GM19240 (cell line): ENCODE measurements around the gene C1QTNF6.

Source experiments
- DNase-seq: peaks from one replicate; pipeline ENCODE4 v3.0.0; 2011; ENCODE audit warnings: low spot score; ENCODE audit not compliant: insufficient read length

Gene C1QTNF6

DNA sequence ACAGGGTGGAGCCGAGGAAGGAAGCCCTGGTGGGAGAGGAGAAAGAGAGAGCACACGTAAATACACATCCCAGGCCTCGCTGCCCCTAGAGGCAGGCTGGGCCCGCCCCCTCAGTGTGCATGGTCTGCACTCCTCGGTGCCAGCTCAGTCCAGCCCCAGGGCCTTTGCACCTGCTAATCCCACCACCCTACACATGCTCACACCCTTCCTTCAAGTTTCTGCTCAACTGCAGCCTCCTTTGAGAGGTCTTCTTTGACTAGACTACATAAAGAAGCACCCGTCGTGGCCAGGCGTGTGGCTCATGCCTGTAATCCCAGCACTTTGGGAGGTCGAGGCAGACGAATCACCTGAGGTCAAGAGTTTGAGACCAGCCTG lies 43.9 kb downstream of the C1QTNF6 start:
- no peak for DNase-seq

DNA sequence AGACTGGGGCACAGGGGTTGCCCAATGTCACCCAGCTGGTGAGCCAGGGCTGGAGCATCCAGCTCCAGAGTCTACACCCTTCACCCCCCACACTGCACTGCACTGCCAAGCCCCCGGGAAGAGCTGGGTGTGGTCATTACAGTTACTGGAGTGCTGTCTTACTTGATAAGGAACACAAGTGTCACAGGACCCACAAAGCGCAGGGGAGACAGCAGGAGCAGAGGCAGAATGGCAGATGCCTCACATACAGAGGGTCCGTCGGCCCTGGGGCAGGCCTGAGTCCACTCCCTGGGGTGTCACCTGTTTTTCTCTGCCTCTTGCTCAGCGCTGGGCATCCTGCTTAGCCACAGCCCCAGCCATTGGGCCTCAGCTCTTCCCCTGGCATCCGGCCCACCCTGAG lies 46.1 kb downstream of the C1QTNF6 start:
- no peak for DNase-seq

DNA sequence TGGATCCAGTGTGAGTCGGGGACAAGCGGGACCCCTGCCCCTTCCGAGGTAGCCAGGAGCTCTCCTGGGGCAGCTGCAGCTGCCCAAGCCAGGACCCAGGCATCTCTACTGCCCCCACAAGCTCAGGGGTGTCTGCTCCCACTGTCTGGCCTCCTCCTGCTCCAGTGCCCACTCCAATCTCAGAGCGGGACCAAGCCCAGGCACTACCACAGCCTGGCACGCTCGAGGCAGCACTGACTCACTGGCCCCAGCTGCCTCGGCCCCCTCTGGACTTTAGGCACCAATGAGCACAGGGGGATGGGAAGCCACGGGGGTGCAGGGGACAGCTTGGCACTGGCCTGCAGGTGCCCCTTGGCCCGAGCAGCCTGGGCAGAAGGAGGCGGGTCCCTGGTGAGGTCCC lies 46.6 kb downstream of the C1QTNF6 start:
- DNase-seq: no peak

DNA sequence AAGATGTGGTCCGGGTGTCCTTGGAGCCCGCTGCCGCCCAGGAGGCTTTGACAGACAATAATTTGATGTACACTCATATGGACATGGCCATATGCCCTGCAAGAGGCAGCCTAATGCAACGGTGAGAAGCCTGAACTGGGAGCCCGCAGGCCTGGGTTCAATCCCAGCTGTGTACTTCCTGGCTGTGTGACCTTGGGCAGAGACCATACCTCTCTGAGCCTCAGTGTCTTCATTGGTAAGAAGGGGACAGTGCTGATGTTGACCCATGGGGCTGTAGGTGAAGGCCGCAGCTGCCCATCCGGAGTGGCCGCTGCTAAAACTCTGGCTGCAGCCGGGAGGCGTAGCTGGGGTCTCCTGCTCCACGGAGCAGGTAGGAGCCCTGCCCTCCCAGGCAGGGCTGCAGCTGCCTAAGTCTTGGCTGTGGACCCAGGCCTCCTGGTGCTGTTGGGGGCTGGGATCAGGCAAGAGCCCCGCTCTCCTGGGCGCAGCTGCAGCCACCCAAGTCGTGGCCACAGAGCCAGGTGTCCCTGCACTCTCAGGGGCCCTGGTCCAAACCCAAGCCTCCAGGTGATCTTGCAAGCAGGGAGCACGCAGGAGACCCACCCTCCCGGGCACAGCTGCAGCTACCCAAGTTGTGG lies 47.2 kb downstream of the C1QTNF6 start:
- no peak for DNase-seq

DNA sequence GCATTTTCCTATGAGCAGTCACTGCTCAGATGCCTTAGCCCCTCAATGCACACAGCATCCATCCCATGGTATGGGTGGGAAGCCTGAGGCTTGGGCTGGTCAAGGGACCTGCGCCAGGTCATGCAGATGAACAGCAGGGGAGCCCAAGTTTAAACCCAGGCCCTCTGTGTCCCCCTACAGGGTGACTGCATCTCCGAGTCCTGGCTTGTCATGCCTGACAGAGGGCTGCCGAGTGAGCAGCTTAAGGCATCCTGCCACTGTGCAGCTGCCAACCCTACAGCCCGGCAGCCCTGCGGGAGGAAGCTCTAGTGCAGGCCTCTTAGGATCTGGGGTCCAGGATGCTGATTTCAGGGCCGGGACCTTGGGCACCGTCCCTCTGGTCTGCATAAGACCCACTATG lies 48.3 kb downstream of the C1QTNF6 start:
- no peak for DNase-seq

DNA sequence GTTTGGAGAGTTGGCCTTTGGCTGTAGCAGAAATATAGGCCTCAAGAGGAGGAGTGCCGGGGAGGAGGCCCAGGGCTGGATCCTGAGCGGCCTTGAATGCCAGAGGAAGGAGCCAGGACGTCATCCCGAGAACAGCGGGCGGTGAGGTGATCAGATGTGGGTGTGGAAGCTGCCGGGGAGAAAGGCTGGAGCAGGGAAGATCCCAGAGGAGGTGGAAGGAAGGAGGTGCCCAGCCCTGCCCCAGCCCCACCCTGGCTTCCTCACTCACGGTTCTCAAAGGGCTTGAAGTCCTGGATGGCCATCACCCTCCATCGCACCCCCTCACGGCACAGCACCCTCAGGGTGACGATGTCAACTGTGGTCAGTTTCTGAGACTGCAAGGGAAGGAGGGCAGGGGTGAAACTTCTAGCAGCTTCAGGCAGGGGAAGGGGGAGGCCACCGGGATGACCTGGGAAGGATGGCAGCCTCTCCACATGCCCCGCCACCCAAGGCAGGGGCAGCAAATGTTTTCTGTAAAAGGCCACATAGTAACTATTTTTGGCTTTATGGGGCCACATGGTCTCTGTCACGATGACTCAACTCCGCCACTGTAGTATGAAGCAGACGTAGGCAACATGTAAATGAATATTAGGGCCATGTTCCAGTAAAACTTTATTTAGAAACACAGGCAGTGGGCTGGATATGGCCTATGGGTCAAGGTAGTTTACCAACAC lies 49.0 kb downstream of the C1QTNF6 start:
- DNase-seq: no peak

DNA sequence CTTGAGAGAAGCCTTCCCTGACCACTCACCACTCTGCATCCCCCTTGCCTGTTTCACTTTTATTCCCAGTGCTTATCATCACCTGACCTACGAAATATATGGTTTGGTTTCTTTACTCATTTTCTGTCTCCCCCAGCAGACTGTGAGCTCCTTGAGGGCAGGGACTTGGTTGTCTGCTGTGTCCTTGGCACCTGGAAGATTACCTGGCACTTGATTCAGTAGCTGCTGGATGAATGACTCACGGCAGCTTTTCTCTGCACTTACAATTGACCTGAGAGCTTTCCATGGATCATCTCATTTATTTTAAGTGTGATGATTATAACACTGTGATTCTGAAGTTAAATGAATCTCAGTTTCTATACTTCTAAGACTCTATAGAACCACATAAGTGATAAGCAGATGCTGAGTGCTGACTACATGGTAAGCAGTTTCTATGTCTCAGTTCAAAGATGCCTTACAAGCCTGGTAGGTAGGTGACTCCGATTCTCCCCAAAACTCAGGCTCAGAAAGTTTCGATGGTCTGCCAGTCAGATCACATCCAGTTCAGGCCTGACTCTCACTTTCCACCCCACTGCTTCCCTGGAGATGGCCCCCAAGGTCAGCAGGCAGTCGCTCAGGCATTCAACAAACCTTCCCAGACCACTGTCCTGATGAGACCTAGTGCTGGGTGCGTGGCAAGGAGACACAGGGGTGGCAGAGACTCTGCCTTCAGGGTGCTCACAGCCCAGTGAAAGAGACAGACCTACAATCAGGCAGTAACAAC lies 50.0 kb downstream of the C1QTNF6 start:
- DNase-seq: no peak

DNA sequence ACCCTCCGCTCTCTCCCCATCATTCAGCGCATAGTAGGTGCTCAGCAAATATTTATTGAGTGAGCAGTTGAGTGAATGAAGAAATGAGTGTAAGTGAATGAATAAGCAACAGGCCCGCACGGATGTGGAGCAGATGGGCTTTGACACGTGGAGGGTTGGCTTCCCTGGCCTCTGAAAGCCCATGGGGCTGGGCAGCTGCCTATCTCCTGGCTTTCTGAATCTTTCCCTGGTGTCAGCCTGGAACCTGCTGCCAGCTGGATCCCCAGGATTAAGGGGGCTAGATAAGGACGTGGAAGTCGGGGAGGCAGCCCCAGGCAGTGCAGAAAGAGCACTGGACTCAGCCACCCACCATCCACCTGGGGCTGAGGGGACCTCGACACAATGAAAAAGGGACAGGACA lies 50.9 kb downstream of the C1QTNF6 start:
- no peak for DNase-seq

DNA sequence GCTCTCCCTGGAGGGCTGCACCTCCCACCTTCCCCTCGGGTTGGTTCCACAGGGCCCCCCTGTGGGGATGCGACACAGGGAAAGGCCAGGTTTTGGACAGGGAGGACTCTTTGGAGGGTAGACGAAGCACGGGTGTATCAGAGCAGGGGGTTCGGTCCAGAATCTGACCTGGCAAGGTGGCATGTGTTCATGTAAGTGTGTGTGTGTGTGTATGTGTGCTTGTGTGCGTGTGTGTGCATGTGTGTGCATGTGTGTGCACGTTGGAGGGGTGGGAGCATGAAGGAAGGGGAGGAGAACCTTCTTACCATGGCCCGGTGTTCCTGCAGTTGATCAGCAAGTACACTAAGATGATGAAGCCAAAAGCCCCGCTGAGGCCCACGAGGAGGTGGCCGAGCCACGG lies 53.0 kb downstream of the C1QTNF6 start:
- DNase-seq: no peak

DNA sequence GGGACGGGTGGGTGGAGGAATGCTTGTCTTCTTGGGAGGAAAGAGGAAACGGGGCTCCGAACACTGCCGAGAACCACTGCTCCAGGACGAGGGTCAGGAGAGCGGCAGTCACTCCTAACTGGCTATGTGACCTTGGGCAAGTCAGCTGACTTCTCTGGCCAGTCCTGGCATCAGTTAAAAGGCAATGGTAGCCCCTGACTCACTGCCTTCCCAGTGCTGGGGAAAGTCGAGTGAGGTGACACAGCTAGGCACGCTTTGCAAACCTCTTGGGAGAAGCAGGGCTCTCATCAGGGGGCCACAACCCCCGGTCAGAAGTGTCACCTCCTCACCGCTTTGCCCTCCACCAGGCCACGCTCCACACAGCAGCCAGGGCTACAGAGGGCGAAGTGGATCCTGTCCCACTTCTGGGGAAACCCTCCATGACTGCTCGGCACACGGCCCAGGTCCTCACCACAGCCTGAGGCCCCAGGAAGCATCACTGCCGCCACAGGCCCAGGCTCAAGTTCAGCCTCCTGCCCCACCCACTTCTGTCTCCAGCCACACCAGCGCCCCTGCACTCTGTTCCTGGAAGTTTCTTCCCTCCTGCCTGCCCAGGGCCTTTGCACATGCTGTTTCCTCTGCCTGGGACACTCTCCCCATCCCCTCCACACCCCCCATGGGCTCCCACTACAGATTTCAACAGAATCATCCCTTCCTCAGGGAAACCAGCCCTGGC lies 54.6 kb downstream of the C1QTNF6 start:
- no peak for DNase-seq

DNA sequence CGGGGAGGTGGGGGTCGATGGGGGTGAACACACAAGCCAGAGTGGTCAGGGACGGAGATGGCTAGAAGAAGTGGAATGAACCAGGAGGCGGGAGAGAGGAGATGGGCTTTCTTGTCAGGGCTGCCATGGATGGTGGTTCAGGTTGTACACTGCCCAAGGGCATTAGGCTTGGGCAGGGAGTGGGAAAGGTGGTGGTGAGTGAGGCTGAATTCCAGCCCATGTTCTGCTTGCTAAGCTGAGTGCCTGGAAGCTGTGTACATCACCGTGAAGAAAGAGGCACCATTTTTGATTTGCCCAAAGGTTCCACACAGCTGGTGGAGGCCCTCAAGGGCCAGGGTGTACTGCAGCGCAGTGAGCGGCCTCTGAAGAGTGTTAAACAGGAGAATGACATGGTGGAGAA lies 55.3 kb downstream of the C1QTNF6 start:
- no peak for DNase-seq
